ENCODE results near the gene MICAL3. TPM values are rescaled to one million over a fixed set of nuclear protein-coding genes. Genes with fewer than 3 reads are reported as not detected.
"Not testable (repeated sequence)": the region's sequence is repeated elsewhere in the genome, so short reads cannot be mapped to it uniquely, and the experiment has no call there.

Gene MICAL3
- total RNA-seq, 1 experiment from 2014 or later = 47.1 TPM

DNA sequence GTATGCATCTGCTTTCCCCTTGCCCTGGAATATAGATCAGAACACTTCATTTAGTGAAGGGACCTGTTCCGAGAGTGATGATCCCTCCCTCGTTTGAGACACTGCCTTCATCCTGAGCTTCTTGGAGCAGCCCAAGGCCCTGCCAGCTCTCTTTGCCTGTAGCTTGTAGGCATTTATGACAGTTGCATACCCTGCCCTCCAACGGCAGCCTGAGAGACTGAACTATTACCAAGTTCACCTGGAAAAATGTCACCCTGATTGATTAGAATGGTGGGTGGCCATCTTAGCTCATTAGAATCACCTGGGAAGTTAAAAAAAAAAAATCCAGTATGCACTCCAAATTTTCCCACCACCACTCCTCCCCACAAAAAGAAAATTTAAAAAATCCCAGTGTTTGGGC, 1.5 kb downstream of the MICAL3 start:
- intact Hi-C loops (cut with micrococcal nuclease; ENCODE audit: unreplicated experiment) = loop anchor here (10.0 kb wide), 1 partner anchor 188 kb away; no protein-coding TSS in a partner anchor
- ATAC-seq (no peak), DNase-seq (ENCODE audit: low read depth, low spot score) (no peak)
- Histone ChIP-seq H3K9me3 (ENCODE audit: control insufficient read depth, insufficient read depth, low read depth, low read length) (no peaks in the 10 kb centered on the region), H3K36me3 (ENCODE audit: control insufficient read depth, insufficient read depth, low read length) (no peaks in the 10 kb centered on the region; the same call in 1 of the 2 replicates), H3K27me3 (ENCODE audit: control insufficient read depth, insufficient read depth, low read length) (no peaks in the 10 kb centered on the region), H3K4me3 (ENCODE audit: low read depth in 2 of 2, low read length in 2 of 2) (peak overlapping the region; percentile 65 to 81; a peak in 3 of 4 replicates), H3K4me1 (ENCODE audit: control insufficient read depth, insufficient read depth, low read length) (peaks cover 3% of the 10 kb centered on the region), H3K27ac (ENCODE audit: low read length) (no peak overlapping the region)
- TF ChIP-seq POLR2AphosphoS5 (IDR thresholded peaks at IDR 0.05; ENCODE audit: low read depth, low read length) (no peak), TCF7L2 (IDR thresholded peaks at IDR 0.05; ENCODE audit: low read depth, low read length) (no peak), REST (IDR thresholded peaks at IDR 0.05; ENCODE audit: insufficient read depth in 1 of 2, low read depth in 2 of 2, low read length in 1 of 2) (no peak), SIN3A (IDR thresholded peaks at IDR 0.05; ENCODE audit: borderline replicate concordance, insufficient read depth, low read depth, low read length) (no peak)
- TF ChIP-seq, protein P1, sequence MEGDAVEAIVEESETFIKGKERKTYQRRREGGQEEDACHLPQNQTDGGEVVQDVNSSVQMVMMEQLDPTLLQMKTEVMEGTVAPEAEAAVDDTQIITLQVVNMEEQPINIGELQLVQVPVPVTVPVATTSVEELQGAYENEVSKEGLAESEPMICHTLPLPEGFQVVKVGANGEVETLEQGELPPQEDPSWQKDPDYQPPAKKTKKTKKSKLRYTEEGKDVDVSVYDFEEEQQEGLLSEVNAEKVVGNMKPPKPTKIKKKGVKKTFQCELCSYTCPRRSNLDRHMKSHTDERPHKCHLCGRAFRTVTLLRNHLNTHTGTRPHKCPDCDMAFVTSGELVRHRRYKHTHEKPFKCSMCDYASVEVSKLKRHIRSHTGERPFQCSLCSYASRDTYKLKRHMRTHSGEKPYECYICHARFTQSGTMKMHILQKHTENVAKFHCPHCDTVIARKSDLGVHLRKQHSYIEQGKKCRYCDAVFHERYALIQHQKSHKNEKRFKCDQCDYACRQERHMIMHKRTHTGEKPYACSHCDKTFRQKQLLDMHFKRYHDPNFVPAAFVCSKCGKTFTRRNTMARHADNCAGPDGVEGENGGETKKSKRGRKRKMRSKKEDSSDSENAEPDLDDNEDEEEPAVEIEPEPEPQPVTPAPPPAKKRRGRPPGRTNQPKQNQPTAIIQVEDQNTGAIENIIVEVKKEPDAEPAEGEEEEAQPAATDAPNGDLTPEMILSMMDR (IDR thresholded peaks at IDR 0.05) = no peak
- no TSS peak for BruUV-seq (replicated peaks)
- CTCF ChIA-PET = no interaction called here
- POLR2A ChIA-PET = no interaction called here
- in situ Hi-C loops (cut with HindIII; ENCODE audit: low pct_unique_long_range_greater_than_20kb, low sequenced_read_pairs) = no loop called here

GRCh38 chr22:18021431-18021830, 2.9 kb downstream of the MICAL3 start:
- intact Hi-C loops (cut with micrococcal nuclease; ENCODE audit: unreplicated experiment) = loop anchor here (10.0 kb wide), 1 partner anchor 187 kb away; no protein-coding TSS in a partner anchor
- Histone ChIP-seq H3K4me3 (ENCODE audit: low read depth in 2 of 2, low read length in 2 of 2) (no peak overlapping the region), H3K27me3 (ENCODE audit: control insufficient read depth, insufficient read depth, low read length) (no peaks in the 10 kb centered on the region), H3K9me3 (ENCODE audit: control insufficient read depth, insufficient read depth, low read depth, low read length) (no peaks in the 10 kb centered on the region), H3K4me1 (ENCODE audit: control insufficient read depth, insufficient read depth, low read length) (peaks cover 3% of the 10 kb centered on the region), H3K27ac (ENCODE audit: low read length) (no peak overlapping the region), H3K36me3 (ENCODE audit: control insufficient read depth, insufficient read depth, low read length) (no peaks in the 10 kb centered on the region; the same call in 1 of the 2 replicates)
- ChIA-PET POLR2A (no interaction called here), CTCF (no interaction called here)
- TF ChIP-seq POLR2AphosphoS5 (IDR thresholded peaks at IDR 0.05; ENCODE audit: low read depth, low read length) = no peak
- no peak for TF ChIP-seq SIN3A (IDR thresholded peaks at IDR 0.05; ENCODE audit: borderline replicate concordance, insufficient read depth, low read depth, low read length)
- TF ChIP-seq REST (IDR thresholded peaks at IDR 0.05; ENCODE audit: insufficient read depth in 1 of 2, low read depth in 2 of 2, low read length in 1 of 2) = no peak
- TF ChIP-seq, protein P1 (IDR thresholded peaks at IDR 0.05) = no peak
- no peak for TF ChIP-seq TCF7L2 (IDR thresholded peaks at IDR 0.05; ENCODE audit: low read depth, low read length)
- no peak for DNase-seq (ENCODE audit: low read depth, low spot score)
- no peak for ATAC-seq
- in situ Hi-C loops (cut with HindIII; ENCODE audit: low pct_unique_long_range_greater_than_20kb, low sequenced_read_pairs) = no loop called here
- BruUV-seq (replicated peaks) = no TSS peak

DNA sequence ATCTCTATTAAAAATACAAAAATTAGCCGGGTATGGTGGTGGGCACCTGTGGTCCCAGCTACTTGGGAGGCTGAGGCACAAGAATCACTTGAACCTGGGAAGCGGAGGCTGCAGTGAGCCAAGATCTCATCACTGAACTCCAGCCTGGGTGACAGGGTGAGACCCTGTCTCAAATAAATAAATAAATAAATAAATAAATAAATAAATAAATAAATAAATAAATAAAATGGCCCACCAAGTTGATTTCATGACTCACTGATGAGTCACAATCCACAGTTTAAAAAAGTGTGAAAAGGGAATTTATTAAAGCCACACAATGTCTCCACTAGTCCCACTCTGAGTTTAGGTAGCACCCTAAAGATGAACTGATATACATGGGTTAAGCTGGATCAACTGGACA, 3.6 kb downstream of the MICAL3 start:
- not testable (repeated sequence) for BruUV-seq (replicated peaks)
- intact Hi-C loops (cut with micrococcal nuclease; ENCODE audit: unreplicated experiment) = loop anchor here (10.0 kb wide), 1 partner anchor 186 kb away; no protein-coding TSS in a partner anchor

More for the DNA sequence above, 3.6 kb downstream of the MICAL3 start:
- POLR2A ChIA-PET; H3K9me3 ChIP-seq (ENCODE audit: control insufficient read depth, insufficient read depth, low read depth, low read length); in situ Hi-C loops (cut with HindIII; ENCODE audit: low pct_unique_long_range_greater_than_20kb, low sequenced_read_pairs); H3K4me3 ChIP-seq (ENCODE audit: low read depth in 2 of 2, low read length in 2 of 2); H3K4me1 ChIP-seq (ENCODE audit: control insufficient read depth, insufficient read depth, low read length); DNase-seq (ENCODE audit: low read depth, low spot score); CTCF ChIA-PET; H3K27me3 ChIP-seq (ENCODE audit: control insufficient read depth, insufficient read depth, low read length); H3K27ac ChIP-seq (ENCODE audit: low read length); ATAC-seq; H3K36me3 ChIP-seq (ENCODE audit: control insufficient read depth, insufficient read depth, low read length): not testable (repeated sequence)

All from Panc1 (cell line).